SK-N-SH (cell line): ENCODE data around the gene SRD5A3. TPM values are rescaled to one million over a fixed set of nuclear protein-coding genes. Genes with fewer than 3 reads are reported as not detected.

Source experiments
- ELF1 ChIP-seq: IDR thresholded peaks from 2 replicates; pipeline ENCODE4 v1.4.0; 2012
- FOSL2 ChIP-seq: IDR thresholded peaks from 2 replicates; pipeline ENCODE4 v1.4.0; 2012; ENCODE audit warnings: low read depth, mild to moderate bottlenecking, moderate library complexity, borderline replicate concordance
- FOXM1 ChIP-seq: IDR thresholded peaks from 2 replicates; pipeline ENCODE4 v1.4.0; 2012; ENCODE audit warnings: low read depth, mild to moderate bottlenecking
- USF1 ChIP-seq: IDR thresholded peaks from 2 replicates; pipeline ENCODE4 v1.4.0; 2012; ENCODE audit warnings: low read depth, borderline replicate concordance
- USF2 ChIP-seq: fragments of 150-350 bp; IDR thresholded peaks from 2 replicates; pipeline ENCODE4 v1.6.1; 2017; ENCODE audit warnings: antibody characterized with exemption, low read length, low read depth, borderline replicate concordance
- polyA plus RNA-seq, 3 experiments: library from polyadenylated mRNA; depleted of rRNA; stranded (reverse); fragments of >200 nt; gene quantifications; 2 replicates each; pipeline ENCODE4 v1.2.3, GENCODE V29; 2012
- small RNA-seq, 7 experiments: library from RNA; depleted of rRNA; stranded (forward); fragments of <200 nt; gene quantifications; one replicate each; pipeline ENCODE3, GENCODE V24; 2012

The SRD5A3 gene
- polyA plus RNA-seq, 1 of the 3 experiments (the other 2 are of a cell fraction), result 5.1 TPM

- no peak for TF ChIP-seq FOXM1
- TF ChIP-seq USF2, result no peak
- TF ChIP-seq ELF1, result no peak
- no peak for TF ChIP-seq FOSL2
- TF ChIP-seq USF1, result no peak
Measured at GRCh38 chr4:55416176-55416575, 70.1 kb downstream of the SRD5A3 start (continued).

Small RNA genes lying within 50 kb of the gene (small RNA-seq; reads per million reads assigned to genes)
- 0 reads per million in 7 experiments for gene RF00019

Other genes with a start within 250 kb of the SRD5A3 start
- 0.02 TPM in 1 of 2 replicates, not detected in the other for gene KDR, start 220.6 kb upstream of the SRD5A3 start, polyA plus RNA-seq (2012; rRNA removed)
- 58.6 and 89.2 TPM in 2 replicates for gene TMEM165, start 49.7 kb downstream of the SRD5A3 start, polyA plus RNA-seq (2012; rRNA removed)
- 4.2 and 5.5 TPM in 2 replicates for gene CLOCK, start 200.7 kb downstream of the SRD5A3 start, polyA plus RNA-seq (2012; rRNA removed)
- not detected in 2 replicates for gene PDCL2, start 246.0 kb downstream of the SRD5A3 start, polyA plus RNA-seq (2012; rRNA removed)